GM19397 (cell line): Measurements from ENCODE around the gene NOC2L.
A peak's percentile ranks its signal among the peaks of the same experiment; 100 is the strongest.

Source experiments
- ATAC-seq: cut with Tn5 transposase; IDR thresholded peaks from one replicate; pipeline ENCODE4 v1.9.1; 2021; ENCODE audit warnings: mild to moderate bottlenecking, moderate library complexity; ENCODE audit not compliant: unreplicated experiment

NOC2L gene

DNA sequence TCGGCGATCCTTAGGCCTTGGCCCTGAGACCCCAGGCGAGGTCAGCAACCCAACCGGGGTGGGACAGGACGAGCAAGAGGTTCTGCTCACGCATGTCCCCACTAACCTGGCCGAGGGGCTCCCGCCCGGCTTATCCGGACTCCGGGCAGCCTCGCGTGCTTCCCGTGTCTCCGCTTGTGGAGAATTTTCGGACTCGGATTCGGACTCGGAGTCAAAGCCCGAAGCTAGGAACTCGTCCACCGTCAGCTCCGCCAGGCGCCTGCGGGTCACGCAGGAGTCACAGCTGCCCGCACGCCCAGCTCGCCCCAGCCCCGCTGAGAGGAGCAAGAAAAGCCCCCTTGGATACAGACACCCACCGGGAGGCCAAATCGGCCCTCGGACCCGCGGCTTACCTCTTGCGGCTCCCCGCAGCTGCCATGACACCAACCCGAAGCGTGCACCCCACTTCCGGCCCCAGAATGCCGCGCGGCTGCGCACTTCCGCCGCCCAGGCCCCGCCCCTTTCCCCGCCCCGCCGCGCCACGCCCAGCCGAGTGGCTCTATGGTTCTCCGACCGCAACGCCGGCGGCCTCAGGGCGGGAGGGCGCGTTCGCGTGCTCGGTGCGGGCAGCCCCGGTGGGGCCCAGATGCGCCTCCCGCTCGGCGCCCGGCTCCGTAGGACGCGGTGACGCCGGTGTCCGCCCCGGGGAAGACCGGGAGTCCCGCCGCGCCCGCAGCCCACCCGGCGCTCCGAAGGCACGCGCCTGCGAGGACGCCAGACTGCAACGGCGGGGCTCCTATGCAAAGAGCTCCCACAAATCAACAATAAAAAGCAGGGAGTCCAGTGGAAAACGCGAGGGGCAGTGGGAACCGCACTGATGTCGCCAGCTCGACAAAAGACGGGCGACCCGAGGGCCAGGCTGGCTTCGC, at the start of gene NOC2L:
TSS of gene NOC2L (minus strand) at position 434 of the 908 bp plus-strand sequence. CDS start at position 418, 16 bp downstream.
- peak; percentile 68 for ATAC-seq

DNA sequence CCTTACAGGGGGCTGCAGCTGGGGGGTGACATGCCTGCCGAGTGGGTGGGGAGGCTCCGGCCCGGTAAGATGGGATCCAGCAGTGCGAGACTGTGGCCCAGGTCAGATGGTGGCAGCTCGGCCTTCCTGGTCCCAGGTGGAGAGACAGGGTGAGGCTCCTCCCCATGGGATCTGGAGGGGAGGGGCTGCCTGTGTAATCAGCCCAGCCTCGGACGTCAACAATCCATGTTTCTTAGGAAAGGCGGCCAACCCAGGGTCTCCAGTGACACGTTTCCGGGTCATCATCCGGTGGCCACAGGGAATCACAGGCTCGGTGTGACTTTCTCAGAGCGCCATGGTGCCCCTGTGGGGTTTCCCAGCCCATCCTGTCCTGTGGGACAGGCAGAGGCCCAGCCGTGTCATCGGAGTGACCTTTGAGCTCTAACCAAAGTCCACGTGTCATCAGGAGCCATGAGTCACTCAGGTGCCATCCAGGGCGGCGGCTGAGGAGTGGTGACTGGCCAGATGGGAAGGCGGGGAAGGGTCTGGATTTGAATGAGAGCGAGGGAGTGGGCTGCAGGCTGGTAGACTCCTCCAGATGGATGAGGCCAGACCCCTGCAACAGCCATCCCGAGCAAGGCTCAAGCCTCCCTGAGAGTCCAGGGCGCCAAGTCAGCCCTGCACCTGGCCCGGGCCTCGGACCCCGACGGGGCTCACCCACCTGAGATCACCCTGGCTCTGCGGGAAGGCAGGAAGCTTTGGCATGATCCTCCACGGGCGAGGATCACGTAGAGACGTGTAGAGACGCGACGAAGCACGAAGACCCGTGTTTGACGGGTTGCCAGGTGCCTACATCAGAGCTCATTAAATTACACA, 47.5 kb upstream of the NOC2L start:
- ATAC-seq: no peak

DNA sequence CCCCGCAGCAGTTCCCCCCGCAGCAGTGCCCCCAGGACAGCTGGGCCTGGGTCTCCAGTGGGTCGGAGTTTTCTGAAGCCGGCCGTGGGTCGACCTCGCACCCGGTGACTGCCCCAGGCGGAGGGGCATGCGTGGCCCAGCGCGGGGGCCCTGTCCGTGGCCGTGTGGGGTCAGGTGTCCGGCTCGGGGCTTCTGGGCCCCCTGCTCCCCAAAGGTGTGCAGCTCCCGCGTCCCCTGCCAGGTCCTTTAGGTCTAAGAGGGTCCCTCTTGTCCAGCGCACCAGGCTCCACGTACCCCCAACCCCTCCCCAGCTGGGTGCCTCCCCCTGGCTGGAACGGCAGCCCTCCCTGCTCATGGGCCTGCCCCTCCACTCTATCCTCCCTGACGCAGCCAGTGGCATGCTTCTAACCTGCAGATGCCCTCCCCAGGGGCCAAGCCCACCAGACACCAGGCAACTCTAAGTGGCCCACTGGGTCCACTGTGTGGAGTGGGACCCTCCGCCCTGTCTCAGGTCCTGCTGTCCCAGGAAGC, 46.8 kb upstream of the NOC2L start:
- no peak for ATAC-seq

DNA sequence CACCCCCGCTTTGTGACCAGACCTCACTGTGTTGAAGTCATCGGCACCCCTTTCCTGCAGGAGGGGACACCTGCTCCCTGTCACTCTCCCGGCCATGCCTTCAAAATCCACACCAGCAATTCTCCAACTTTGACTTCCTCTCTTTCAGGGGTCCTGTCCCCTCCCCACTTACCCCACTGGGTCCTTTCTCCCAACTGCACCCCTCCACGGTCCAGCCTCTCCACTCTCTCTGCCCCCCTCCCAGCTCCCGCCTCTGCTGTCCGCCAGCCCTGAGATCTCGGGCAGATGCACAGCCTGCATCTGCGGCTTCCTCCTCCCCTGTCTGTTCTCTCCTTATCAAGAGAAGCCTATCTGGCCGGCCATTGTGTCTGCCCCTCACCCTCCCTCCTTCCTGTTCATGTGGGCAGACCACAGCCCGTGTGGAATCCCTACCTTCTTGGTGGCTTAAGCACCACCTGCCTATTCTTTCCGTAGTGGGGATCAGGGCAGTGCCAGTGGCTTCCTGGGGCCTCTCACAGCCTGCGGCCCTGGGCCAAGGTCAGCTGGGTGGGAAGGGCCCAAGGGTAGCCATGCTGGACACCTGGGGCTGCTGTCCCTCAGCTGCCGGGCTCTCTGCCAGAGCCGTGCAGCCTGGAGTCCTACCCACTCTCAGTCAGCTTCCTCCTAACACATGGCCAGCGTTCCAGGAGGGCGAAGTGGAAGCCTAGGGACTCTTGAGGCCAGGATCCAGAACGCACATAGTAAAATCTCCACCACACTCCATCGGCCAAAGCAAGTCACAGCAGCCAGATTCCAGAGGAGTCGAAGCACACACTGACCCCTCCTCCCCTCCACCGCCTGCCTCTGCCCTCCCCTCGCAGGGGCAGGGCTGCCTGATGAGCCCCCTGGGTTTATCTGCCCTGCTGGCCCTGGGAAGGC, 46.0 kb upstream of the NOC2L start:
- ATAC-seq: no peak

DNA sequence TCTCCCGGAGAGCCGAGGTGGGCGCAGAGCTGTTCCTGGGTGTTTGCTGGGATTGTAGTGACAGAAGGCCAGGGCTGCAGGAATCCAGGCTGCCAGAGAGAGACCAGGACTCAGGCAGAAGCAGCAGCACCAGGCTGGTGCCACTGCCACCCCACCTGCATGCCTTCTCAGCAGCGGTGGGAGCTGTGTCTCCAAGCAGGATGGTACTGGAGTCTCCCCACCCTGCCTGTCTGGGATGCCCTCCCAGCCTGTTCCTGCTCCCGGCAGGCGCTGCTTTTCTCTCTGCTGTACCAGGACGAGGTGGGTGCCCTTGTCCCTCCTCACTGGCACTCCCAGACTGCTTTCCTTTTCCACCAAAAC, 45.3 kb upstream of the NOC2L start:
- ATAC-seq: no peak

DNA sequence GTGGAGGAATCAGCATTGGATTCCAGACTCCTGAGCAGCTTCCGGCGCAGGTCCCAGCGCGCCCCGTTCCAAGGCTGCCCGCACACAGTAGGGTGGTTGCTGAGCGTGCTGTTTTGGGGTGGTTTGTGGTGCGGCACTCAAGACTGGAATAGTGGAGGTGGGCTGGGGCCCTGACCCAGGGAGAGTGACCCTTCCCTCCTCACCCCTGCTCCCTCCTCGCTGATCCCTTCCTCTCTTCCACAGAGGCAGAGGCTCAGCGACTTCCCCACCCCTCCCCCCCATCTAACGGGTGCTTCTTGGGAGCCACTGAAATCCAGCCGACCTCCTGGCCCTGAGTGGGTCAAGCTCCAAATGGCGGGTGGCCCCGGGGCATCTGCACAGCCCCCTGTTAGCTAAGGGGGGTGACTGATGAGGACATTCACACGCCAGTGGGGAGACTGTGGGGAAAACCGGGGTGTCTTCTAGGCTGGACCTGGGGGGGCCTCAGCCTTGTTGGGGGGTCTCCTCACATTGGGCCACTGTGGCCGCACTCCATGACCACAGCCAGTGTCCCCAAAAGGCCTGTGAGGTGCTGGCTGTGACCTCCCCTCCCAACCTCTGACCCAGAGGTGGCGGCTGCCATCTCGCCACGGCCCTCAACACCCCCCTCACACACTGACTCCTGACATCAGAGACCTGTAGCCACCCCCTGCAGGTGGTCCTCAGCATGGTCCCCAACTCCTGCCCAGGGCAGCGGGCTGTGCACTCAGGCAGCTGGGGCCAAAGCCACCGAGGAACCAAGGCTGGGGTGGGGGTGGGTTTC, 44.8 kb upstream of the NOC2L start:
- no peak for ATAC-seq

DNA sequence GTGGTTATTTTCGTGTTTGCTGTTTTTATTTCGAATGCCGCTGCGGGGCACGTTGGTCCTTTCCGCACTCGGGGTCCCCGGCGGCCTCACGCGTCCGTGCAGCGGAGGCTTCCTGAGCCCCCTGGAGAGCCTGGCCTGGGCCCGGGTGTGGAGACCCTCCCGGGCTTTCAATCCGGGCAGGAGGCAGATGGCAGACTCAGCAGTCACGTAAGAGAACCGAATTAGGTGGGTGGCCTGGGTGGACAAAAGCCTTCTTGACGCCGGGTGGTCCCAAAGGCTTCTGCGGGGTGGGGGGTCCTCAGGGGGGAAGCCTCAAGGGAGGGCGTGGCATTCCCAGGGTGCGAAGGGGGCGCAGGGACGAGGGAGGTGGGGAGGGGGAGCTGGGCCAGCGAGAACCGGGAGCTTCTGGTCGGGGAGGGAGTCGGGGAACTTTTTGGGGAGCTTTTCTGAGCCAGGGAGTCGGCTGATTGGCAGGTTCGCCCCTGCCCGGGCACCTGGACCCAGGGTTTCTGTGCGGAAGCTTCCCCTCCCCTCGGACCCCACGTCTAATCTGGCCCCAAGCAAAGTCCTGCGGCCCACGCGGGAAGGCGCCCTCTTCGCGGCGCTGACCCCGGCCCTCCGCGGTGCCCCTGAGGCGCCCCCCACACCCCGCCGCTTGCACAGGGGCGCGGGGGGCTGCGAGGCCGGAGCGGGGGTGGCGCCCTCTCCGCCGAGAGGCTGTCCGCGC, 42.2 kb upstream of the NOC2L start:
- ATAC-seq: no peak

DNA sequence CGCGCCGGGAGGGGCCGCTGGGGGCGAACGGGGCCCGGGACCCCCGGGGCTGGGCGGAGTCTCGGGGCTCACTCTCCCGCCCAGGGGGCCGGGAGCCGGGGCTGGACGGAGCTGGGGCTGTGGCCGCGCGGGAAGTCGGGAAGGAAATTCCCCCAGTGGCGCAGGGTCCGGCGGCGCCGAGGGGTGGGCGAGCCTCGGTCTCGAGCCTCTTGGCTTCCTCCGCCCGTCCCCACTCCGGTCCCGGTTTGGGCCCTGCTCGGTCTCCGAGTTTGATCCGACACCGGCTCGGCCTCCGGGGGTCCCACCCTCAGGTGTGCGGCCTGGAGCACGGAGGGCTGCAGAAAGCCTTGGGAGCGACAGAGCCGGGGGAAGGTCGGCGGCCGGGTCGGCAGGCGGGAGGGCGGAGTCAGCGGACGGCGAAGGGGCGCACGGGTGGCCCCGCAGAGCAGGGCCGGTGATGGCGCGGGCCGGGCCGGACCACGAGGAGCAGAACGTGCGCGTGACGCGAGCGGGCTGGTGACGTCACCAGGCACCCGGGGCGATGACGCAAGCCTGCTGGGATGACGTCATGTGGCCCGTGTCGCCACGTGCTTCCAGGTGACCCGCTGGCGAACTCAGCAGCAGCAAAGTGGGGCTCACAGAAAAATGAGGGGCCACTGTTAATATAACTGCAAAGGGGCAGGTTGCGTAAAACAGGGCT, 41.5 kb upstream of the NOC2L start:
- ATAC-seq: no peak

DNA sequence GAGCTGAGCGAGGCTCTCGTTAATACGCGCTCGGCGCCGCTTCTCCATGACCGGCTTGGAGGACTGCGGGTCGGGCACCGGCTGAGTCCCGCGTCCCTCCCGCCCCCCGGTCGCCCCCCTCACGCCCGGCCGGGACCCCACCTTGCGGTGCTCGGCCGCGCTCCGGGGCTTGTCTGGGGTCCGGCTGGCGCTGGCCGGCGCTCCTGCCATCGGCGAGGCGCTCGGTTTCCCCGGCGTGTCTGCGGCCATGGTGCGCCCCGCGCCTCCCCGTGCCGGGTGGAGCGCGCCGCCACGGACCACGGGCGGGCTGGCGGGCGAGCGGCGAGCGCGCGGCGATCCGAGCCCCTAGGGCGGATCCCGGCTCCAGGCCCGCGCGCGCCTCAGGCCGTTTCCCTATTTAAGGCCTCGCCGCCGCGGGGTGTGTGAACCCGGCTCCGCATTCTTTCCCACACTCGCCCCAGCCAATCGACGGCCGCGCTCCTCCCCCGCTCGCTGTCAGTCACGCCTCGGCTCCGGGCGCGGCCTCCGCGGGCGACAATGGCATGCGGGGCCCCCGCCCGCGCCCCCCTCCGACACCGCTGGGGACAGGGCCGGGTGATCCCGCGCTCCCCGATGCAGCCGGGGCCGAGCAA, 40.8 kb upstream of the NOC2L start, which contains the start of gene HES4:
TSS of gene HES4 (minus strand) at position 373 of the 632 bp plus-strand sequence. CDS start at position 249, 124 bp downstream.
- no peak for ATAC-seq

DNA sequence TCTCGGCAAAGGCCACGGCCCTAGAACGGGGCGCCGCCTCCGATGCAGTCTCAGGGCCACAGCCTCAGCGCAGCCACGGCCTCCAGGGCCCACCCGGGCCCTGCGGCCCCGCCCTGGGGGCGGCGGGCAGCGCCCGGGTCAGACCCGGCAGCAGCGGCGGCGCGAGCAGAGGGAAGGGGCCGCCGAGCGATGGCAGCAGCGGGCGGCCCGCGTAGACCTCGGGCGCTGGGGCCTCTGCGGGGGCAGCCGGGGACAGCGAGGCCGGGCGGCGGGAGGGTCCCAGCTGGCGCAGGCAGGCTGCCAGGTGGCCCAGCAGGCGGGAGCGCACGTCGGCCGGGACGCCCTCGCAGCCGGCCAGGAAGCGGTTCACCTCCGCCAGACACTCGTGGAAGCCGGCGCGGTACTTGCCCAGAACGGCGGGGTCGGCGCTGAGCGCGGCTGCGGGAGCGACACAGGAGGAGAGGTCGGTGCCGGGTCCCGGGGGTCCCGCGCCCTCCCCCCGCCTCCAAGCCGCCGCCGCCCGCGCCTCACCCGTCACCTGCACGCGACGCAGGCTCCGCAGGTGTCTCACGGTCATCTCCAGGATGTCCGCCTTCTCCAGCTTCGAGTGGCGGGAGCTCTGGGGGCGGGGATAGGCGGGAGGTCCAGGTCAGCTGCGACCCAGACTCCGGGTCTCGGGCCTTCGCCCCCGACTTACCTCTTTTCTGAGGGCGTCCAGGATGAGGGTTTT, 40.1 kb upstream of the NOC2L start:
- ATAC-seq: no peak

DNA sequence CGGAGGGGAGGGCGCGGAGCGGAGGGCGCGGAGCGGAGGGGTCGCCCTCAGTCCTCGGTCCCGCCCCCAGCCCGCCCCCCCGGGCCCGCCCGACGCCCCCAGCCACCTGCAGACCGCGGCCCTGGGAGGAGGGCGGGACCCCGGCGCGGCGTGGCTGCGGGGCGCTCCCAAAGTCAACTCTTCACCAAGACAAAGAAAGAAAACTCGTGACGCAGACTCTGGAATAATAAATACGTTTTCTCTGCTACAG, 39.6 kb upstream of the NOC2L start:
- ATAC-seq: no peak

DNA sequence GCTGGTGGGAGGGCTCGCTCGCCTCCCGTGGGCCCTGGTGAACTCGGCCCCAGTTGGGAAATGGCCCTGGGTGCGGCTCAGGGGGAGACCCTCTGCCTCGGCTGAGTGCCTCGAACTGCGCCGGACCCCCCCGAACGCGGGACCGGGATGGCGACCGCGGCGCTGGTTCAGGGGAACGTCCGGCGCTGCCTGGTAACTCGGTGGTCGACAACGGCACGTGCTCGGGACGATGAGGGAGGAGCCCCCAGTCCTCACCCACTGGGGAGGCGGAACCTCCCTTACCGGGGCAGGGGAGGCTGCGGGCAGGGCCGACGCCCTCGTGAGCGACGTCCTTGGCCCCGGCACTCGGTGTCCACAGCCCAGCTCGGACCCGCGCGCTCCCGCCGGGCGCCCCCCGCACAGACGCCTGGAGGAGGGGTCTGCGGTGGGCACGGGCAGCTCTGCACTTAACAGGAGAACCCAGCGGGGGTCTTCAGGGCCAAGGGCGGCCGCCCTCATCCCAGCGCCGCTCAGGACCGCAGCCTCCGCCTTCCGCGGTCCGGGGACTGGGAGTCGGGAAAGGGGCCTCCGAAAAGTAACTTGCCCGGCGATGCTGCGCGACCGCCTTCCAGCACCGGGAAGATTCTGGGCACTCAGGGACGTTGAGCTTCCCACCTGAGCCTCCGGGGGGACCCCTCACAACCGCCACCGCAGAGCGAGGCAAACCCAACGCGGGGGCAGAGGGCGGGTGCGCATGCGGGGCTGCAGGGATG, 39.1 kb upstream of the NOC2L start:
- ATAC-seq: no peak

DNA sequence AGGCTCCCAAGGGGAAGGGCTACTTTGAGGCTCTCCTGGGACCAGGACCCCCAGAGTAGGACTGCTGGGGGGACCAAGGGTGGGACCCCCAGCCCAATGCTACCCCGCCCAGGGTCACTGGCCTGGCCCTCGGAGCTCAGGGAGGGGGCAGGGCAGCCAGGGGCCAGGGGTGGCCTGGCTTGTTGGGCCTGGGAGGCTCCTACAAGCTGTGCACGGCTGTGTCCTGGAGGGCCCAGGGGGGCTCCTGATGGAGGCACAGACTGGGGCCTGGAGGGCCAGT, 38.6 kb upstream of the NOC2L start:
- no peak for ATAC-seq

DNA sequence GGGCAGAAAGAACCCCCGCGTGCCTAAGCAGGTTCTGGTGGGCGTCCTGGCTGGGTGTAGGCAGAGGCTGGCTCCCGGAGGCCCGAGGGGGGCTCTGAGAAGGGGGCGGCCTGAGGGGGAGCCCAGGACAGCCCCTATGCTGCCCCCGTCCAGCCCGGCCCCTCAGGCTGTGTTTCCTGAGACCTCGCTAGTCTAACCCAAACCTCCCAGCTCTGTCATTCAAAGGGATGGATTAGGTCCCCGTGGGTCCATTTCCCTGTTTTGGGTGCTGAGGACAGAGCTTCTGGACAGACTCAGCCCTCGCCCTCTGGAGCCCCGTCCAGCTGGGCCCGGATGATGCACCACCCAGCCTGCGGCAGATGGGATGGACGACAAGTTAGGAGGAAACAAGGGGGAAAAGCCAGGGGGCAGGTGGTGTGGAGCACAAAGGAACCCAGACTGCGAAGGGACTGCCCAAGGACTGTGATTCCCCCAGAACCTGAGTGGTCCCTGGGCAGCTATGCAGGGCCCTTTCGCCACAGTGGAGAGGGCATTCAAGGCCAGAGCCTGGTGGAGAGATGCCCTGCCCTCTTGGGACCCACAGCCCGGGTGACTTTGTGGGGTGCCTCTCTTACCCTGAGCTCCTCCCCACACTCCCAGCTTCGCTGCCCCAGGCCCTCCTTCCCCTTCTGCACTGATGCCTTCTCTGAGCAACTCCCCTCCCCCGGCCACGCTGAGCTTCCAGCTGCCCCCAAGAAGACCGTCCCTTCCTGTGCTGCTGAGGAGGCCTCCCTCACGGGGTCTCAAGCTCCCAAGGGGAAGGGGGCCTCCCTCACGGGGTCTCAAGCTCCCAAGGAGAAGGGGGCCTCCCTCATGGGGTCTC, 38.0 kb upstream of the NOC2L start:
- ATAC-seq: no peak

DNA sequence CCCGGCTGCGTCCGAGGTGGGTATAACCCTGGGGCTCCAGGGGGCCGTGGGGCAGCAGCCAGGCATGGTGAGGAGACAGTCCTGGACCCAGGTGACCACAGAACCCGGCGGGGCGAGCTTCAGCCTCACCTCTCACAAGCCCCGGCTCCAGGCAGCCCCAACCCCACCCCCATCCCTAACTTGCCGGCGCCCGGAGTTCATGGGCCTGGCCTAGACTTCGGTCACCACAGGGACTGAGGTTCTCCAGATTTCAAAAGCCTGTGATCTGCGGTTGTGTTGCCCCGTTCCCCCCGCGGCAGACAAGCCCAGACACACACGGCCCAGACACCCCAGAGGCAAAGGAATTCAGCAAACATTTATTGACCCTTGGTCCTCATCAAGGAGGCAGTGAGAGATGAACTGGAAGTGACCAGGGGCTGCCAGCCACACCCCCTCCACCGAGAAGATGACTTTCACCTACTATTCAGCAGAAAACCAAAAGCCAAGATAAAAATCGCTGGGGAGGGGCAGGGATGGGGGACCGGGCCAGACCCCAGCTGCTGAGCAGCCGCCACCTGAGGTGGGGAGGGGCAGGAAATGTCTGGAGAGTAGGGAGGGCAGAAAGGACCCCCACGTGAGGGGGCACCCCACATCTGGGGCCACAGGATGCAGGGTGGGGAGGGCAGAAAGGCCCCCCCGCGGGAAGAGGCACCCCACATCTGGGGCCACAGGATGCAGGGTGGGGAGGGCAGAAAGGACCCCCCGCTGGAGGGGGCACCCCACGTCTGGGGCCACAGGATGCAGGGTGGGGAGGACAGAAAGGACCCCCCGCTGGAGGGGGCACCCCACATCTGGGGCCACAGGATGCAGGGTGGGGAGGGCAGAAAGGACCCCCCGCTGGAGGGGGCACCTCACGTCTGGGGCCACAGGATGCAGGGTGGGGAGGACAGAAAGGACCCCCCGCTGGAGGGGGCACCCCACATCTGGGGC, 36.9 kb upstream of the NOC2L start:
- ATAC-seq: no peak
